GM21367 (cell line): ENCODE data around the gene IL20.

Experiments used
- ATAC-seq: cut with Tn5 transposase; IDR thresholded peaks from one replicate; pipeline ENCODE4 v1.9.1; 2021; ENCODE audit not compliant: unreplicated experiment

Gene IL20

GRCh38 chr1:206875752-206876377 is 10.4 kb downstream of the IL20 start:
- ATAC-seq, result no peak

- no peak for ATAC-seq
These were observed 13.0 kb downstream of the IL20 start for GRCh38 chr1:206878456-206878855.

DNA sequence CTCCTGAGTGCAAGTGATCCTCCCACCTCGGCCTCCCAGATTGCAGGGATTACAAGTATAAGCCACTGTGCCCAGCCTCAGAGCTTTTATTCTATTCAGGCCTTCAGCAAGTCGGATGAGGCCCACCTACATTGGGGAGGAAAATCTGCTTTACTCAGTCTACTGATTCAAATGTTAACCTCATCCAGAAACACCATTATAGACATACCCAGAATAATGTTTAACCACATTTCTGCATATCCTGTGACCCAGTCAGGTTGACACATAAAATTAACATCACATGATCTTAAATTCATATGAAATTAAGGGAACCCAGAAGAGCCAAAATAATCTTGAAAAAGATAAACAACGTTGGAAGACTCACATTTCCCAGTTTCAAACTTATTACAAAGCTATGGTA is 14.9 kb downstream of the IL20 start:
- no peak for ATAC-seq

GRCh38 chr1:206882555-206882954 is 17.1 kb downstream of the IL20 start:
- ATAC-seq, result no peak

- no peak for ATAC-seq
These were observed 17.7 kb downstream of the IL20 start for GRCh38 chr1:206883160-206883559.

DNA sequence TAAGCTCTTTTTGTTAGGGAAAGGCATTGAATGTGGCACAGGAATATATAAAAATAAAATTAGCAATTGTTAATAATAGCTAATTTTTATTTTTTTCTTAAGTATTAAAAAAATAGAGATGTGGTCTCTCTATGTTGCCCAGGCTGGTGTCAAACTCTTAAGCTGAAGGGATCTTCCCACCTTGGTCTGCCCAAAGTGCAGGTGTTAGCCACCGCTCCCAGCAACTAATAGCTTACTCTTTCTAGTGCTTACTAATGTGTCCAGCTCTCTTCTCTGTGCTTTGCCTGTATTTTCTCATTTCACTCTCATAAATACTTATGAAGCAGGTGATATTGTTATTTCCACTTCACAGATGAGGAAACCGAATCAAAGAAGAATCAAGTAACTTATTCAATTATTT is 18.5 kb downstream of the IL20 start:
- no peak for ATAC-seq

DNA sequence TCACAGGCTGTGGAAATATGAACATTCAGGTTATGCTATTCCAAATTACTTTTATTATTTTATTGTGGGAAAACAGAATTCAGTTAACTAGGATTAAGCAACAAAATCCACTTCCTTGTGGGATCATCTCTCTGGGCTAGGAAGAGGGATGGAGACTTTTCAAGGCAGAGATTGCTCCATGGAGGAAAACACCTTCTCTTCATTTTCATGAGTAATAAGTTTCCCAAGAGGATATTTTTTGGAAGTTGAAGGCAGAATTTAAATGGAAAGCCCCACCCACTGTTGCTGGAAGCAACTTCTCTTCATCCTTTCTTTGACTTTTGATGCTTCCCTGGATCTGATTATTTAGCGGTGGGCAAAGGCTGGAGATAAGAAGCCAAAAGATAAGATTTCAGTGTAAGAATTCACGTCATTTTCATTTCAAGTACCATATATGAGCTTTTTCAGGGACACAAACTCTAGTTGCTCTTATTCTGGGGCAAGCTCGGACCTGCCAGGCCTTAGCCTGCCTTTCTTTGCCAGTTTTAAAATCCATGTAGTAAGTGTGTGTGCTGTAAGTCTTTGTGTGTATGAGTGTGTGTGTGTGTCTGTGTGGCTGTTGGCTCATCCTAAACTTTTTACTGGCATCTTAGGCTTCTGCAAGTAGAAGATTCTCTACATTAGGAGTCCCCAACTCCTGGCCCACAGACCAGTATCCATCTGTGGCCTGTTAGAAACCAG is 20.1 kb downstream of the IL20 start:
- no peak for ATAC-seq

DNA sequence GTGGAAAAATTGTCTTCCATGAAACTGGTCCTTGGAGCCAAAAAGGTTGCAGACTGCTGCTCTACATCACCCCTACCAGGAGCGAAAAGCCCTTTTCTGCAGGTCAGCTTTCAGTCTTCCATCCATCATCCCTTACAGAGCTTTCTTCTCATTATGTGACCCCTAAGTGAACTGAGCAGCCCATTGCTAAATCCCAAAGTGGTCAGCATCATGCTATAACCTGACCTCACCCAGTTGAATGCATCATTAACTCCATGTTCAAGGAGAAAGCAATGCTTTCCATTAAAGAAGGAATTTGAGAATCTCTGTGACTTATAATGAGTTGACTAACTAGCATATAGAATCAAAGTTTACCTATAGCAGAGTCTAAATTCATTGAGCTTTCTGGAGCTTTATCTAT is 21.4 kb downstream of the IL20 start:
- no peak for ATAC-seq

DNA sequence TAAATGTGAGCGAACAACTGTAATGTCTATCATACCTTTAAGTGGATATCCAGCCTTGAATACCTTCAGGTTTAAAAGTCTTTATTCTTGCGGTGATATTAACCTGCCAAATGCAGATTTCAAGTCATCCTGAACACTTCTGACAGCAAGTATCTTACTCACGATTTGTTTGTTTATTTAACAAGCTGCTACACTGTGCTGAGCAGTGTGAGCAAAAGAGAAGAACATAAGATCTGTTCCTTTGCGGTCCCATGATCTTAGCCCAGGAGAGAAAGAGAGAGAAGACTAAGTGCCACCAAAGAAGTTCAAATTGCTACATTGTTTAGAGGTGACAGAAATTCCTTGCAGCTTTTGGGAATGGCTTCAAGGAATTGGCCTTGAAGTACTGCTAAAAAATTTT is 22.3 kb downstream of the IL20 start:
- ATAC-seq, result no peak

GRCh38 chr1:206890125-206891060 is 25.0 kb downstream of the IL20 start:
- no peak for ATAC-seq

GRCh38 chr1:206891412-206891811 is 26.0 kb downstream of the IL20 start:
- ATAC-seq, result no peak

DNA sequence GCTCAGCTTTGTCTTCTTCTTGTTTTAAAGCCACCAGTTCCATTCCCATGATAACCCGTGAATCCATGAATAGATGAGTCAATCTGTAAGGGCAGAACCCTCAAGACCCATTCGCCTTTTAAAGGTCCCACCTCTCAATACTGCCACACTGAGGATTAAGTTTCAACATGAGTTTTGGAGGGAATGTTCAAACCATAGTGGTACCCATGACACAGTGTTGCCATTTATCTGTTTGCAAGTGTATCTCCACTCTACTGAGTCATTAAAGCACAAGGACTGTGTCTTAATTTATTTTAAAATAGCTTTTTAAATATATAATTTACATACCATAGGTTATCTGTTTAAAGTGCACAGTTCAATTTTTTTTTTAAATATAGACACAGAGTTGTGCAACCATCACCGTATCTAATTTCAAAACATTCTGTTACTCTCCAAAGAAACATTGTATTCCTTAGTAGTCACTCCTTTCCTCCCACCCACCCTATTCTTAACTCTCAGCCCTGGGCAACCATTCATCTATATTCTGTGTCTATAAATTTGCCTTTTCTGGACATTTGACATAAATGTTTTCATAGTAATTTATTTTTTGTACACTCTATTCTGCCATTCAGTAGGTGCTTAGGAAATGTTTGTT is 27.0 kb downstream of the IL20 start:
- no peak for ATAC-seq

DNA sequence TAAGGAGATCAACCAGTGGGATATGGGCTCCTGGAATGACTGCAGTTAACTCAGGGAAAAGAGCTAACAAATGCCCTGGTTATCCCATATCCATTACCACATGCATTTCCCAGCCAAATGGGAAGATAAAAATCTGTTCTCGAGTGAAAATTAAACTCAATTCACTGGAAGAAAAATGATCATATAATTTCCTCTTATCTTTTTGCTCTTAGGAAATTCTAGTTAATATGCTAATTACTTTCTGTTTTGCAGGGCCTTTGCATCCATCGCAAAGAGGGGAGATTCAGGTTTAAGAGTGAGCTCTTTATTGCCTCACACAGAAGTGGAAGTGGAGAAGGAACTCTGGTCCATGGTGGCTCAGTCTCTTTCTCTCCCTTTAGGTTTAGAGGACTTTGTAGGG is 28.0 kb downstream of the IL20 start:
- no peak for ATAC-seq

DNA sequence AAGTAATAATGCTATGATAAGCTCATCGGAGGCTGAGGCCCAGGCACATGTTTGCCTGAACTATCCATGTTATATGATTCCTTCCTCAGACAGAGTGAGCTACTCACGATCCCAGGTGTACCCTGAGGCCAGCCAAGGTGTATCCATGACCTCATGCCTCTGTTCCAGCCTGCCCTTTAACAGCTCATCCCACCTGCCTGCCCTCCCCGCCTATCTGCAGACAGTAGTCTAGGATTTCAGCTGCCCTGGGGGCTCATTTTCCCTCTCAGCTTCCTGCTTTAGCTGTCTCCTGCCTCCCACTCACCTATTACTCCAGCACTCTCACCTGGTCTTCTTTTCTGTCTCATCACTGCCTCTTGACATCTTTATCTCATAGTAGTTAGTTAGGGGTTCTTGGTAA is 29.9 kb downstream of the IL20 start:
- ATAC-seq, result no peak

DNA sequence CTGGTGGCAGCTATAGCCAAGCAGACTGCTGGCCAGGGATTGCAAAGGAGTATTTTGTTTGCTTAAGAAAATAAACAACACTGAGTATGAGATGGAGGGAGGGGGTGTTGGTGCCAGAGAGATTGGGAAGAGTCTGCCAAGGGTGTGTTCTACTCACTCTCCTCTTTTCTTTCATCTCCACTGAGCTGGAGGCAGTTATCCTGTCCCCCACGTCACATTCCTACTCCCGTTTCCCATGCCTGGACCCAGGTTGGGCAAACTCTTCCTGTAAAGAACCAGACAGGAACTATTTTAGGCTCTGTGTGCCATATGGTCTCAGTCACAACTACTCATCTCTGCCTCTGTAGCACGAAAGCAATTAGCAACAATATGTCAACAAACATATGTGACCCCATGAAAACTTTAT is 30.4 kb downstream of the IL20 start:
- no peak for ATAC-seq

- no peak for ATAC-seq
These were observed 30.8 kb downstream of the IL20 start for GRCh38 chr1:206896261-206896660.

DNA sequence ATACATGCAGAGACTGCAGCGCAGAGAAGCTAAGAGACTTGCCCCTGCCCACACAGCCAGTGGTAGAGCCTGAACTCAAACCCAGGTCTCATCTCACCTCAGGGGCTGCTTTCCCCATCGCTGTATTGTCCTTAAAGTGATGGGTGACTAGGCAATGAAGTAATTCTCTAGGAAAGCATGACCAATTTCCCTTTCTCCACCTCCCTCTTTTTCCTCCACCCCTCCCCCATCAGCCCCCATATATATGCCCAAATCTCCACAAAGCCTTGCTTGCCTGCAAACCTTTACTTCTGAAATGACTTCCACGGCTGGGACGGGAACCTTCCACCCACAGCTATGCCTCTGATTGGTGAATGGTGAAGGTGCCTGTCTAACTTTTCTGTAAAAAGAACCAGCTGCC is 31.8 kb downstream of the IL20 start, which contains the start of gene IL24:
IL24 (plus strand) TSS at position 269 of the 400 bp plus-strand sequence. CDS start 390 bp downstream, outside the sequence.
- ATAC-seq, result no peak

DNA sequence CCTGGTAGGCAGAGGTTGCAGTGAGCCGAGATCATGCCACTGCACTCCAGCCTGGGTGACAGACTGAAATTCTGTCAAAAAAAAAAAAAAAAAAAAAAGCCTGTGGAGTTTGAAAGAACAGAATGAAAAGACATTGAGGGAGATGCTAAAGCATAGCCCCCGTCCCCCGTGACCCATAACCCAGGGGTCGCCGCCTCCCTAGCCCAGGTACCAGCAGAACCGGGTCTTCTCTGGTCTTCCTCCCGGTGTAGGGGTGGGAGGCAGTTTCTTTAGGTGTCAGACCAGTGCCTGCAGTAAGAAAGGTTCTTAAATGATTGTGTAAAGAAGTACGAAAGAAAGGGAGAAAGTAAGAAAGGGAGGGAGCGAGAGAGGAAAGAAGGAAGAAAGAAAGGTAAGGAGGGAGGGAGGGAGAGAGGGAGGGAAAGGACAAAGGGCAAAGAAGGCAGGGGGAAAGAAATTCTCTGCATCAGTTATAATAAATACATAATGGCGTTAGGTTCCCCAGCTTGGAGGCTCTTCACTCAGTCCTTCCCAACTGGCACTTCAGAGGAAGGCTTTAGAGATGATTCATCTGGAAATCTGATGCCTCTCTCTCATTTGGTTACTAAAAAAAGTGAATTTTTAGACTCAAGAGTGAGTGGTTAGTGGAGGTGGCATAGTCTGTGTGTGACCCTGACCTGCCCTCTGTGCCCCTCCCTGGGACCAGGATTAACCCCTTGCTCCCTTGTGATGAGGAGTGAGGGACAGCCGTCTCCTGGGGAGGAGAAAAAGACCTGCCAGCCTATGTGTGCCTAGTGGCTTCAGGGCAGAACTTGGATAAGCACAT is 32.9 kb downstream of the IL20 start:
- ATAC-seq, result no peak

DNA sequence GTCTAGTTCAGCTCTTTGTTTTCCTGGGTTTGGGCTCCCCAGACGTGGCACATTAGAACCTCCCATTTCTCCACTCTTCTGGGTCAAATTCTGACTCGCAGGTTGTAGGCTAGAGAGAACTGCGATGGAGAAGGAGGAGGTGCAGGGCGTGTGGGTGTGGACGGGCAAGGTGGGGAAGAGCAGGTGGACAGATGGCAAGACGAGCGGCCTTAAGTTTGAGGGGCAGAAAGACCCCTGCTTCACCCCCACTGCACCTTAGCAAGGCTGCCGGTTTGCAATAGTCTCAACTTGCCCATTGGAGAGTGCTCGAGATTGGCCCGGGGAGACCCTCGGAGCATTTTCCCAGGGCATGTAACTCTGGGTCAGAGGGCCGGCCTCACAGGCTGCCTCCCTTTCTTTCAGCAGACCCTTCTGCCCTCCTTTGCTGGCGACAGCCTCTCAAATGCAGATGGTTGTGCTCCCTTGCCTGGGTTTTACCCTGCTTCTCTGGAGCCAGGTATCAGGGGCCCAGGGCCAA is 33.5 kb downstream of the IL20 start:
- ATAC-seq, result no peak

DNA sequence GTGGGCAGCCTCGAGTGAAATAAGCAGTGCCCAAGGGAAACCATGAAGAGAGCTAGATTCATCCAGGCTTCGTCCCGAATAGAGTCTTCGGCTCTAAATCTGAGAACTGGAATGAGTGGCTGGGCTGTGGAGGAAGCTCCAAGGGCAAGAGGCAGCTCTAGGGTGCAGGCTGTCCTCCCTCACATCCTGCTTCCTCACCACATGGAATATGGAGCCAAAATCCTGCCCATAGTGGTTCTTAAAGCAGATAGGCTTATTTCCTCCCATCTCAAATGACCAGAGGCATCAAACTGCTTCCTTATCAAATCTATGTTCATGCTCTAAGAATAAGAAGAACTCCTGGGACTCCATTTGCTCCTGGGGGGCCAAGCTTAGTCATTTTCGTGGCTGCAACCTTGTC is 34.3 kb downstream of the IL20 start:
- ATAC-seq, result no peak
